Ovary (tissue), 1 donor: ENCODE data around the gene PHLDB1.

Experiments
- EP300 ChIP-seq: sonication (generic); formaldehyde crosslinking; IDR thresholded peaks from one replicate; pipeline ENCODE4 v1.6.1; 2017; ENCODE audit warnings: antibody characterized with exemption
- POLR2A ChIP-seq: fragments of 450-650 bp; IDR thresholded peaks from one replicate; pipeline ENCODE4 v1.6.1; 2017; ENCODE audit warnings: antibody characterized with exemption, mild to moderate bottlenecking, moderate library complexity

DNA sequence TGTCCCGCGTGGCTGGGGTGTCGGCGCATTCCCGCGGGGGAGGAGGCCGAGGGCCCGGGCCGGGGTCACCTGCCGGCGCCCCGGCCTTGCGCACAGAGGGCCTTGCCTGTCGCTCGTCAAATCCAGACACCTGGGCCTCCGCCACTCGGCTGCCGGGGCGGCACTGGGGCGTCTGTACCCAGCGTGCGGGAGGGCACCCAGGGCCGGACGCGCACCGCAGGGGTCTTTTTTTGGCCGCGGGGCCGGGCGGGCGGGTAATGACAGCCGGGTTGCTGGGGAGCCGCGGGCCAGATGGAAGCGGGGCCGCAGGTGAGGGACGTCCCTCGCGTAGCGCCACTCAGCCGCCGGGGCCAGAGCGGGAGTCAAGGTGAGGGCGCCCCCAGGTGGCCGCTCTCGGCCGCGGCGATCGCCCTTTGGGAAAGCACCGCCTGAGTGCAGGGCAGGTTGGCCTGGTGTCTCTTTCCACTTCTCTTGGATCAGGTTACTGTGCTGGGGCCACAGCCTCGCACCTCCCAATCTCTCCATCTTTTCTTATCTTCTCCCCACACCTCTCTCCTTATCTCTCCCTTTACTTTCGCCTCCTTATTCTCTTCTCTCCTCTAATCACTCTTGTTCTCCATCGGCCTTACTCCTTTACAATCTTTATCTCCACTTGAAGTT lies 3.5 kb downstream of the PHLDB1 start:
- TF ChIP-seq POLR2A: no peak
- TF ChIP-seq EP300: no peak
